HuH-7 (cell line): ENCODE measurements around the gene LINS1.
A peak's percentile ranks its signal among the peaks of the same experiment; 100 is the strongest.
"Not testable (repeated sequence)": the region's sequence is repeated elsewhere in the genome, so short reads cannot be mapped to it uniquely, and the experiment has no call there.

ENCODE experiments used
- DNase-seq: peaks from one replicate; pipeline ENCODE4 v3.0.0; 2011; ENCODE audit warnings: low spot score

Gene LINS1

DNA sequence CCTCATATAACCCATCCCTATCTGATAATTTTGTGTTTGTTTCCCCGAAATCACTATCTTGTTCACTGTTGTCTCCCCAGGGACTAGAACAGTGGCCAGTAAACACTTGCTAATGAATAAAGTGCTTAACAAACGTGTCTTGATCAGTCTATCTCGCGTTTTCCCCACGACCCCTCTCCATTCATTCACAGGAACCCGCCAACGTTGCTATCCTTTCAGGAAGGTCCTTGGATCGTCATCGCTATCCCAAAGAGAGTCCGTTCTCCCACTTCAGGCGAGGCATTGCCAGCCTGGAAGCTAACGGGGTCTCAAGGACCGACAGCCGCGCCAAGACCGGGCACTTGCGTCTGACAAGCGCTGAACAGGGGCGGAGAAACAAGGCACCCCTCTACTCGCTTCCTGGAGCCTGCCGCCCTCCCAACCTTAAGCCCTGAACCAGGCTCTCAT is 344 bp downstream of the LINS1 start:
- peak; percentile 12 for DNase-seq

GRCh38 chr15:100601163-100601562 is 821 bp downstream of the LINS1 start:
- DNase-seq = no peak

GRCh38 chr15:100598655-100599054 is 3.3 kb downstream of the LINS1 start:
- DNase-seq = no peak

DNA sequence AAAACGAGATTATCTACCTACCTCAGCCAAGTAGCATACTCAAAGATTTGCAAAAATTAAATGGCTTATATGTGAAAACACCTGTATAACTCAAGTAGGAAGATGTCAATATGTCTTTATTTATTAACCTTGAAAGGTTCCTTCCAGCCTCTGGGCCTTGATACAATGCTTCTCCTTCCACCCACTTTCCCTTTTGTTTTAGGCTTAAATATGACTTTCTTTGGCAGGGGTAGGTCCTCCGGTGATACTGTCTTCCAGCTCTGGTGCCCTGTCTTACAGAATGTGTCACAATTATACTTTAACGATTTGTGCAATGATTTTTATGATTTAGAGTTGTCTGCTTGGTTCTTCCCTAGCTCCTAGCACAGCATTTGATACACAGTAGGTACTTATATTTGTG is 4.1 kb downstream of the LINS1 start:
- DNase-seq = no peak

DNA sequence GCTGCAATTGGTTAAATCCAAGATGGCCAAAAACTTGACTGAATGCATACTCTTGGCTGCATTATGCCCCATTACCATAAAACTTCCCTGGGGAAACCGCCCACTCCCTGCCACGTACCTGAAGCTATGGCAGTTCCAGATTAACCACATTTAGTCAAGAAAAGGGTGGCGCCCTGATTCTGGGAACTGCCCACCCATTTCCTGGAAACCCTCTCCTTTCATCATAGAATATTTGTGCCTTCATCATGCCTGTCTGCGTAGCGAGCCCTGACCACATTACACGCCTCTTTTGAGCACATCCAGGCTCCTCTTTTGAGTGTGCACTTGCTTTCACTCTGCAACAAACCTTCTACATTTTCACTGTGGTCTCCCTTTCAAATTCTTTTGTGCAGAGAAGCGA is 5.2 kb downstream of the LINS1 start:
- DNase-seq = no peak

DNA sequence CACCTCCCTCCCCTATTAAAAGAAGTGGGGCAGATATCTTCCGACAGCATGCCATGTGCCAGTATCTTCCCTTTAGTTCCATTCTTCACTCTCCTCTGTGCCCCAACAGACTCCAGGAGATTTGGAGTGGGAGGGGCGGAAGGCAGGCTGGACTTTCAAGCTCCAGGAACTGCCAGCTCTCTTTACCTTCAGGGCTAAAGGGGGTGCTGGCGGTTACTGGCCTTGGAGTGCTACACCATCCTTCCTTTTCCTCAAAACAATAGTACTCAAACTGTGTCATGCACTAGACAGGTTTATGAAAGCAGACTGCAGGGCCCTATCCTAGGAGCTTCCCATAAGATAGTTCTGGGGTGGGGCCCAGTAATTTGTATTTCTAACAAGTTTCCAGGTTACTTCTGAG is 6.0 kb downstream of the LINS1 start:
- DNase-seq = no peak

- DNase-seq = no peak
Observed at GRCh38 chr15:100593431-100593830, 8.6 kb downstream of the LINS1 start.

GRCh38 chr15:100592898-100593297 is 9.1 kb downstream of the LINS1 start:
- DNase-seq = no peak

DNA sequence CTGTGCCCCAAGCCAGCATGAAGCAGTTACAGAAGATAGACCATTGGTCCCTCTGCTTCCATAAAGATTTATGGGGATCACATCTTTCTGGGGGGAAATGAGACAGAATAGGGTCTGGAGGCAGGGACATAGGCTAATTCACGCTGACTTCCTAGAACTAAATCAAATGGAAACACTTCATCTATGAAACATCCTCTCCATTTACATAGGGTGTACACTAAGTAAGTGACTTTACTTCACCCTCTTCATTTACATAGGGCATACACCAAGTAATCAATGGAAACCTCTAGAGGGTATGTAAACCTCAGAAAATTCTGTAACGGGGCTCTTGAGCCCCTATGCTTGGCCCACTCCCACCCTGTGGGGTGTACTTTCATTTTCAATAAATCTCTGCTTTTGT is 10.1 kb downstream of the LINS1 start:
- no peak for DNase-seq

DNA sequence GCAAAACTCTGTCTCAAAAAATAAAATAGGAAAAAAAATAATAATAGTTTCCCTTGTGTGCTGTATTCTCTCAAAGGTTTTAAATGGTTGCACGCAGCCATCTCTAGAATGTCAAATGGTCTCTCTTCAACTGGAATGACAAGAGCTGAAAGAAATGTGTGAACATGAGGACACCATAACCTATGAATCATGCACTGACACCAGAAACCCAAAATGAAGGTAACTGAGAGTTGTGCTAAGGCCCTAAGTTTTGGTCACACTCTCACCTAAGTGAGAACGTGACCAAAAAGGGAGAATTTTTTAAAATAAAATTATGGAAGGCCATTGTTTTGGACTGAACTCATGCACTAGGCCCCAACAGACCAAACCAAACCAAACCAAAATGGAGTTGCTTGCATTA is 10.8 kb downstream of the LINS1 start:
- DNase-seq = not testable (repeated sequence)

DNA sequence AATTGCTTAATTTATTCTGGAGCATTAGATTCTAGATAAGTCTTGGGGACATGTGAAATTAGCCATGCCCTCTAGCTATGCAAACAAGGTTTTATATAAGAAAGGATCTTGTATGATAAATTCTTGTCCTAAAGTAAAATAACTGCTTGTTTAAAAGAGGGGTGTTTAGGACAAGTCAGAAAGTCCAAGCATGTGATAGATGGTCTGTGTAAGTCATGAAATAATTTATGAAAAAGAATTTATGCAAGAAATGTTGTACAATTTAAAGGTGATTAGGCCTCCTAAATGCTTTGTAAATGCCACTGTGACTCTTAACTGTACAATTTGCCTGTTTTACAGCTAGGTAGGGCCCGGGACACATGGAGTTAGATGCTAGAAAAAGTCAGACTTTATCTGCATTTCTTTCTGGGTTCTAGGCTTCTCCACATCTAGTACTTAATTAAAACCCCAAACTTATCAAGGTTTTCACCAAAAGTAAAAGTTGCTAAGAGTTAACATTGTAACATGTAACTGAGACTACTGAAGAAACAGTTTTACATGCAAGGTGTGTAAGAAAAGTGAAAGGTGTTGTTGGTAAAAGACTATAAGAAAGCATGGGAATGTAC is 13.2 kb downstream of the LINS1 start:
- DNase-seq = no peak

DNA sequence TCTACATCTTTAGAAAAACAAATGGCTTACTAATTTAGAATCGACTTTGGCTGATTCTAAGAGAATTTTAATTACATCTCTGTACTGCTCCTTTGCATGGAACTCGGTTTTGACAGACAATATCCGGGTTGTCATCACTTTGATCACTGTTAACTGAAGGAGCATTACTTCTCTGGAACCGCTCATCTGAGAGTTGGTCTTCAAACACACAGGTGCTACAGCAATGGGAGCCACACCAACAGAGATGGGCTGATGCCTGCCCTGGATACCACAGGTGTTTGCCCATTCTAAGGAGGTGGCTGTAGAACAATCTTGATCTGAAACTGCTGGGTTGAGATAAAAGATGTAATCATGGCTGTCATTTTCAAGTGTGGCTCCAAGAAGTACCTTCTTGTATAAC is 21.6 kb downstream of the LINS1 start:
- no peak for DNase-seq

- no peak for DNase-seq
Observed at GRCh38 chr15:100573526-100573925, 28.5 kb downstream of the LINS1 start.

DNA sequence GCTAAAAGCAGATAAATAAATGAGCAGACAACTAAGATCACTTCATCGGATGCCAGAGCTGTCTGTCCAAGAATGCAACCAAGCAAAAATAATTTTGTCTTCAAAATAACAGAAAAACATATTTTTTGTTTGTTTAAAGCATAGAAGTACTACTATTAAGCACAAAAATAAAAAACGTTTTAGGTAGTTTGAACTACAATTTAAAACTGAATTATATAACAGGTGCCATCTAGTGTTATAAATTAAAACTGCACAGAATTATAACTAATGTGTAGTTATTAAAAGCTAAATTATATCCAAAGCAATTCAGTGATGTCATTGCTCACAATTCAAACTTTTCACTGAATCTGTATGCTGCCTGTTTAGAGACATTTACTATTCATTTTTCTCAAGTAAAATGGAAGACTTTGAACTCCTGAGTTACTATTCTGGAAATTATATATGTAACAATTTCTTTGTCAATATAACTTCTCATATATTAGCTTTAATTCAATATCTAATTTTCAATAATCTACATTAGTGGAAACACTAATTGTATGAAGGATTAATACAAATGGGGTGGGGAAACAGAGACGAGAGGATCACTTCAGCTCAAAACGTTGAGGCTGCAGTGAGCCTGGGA is 29.5 kb downstream of the LINS1 start:
- no peak for DNase-seq

DNA sequence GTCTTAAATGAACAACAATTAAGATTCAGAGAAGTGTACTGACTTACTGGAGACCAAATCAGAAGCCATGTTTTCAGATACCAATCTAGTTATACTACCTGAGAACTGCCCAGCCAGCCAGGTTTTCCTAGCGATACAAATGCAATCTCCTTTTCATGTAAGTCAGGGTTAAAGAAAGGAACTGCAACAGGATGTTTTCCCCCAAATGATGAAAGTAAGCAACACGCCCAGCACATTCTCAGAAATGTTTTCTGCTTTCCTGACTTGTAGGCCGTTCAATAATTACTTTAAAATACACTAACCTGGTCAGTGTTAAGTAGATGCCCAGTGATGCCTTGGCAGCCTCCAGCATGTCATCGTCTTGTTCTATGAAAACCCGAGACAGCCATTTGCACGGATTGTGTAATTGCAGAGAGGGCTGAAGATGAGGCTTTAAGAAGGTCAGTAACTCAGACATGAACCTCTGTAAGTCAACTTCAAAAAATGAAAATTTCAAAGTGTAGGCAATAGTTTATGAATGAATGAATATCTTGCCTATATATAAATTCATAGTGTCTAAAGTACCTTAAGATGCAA is 30.3 kb downstream of the LINS1 start:
- DNase-seq = no peak

- DNase-seq = no peak
Observed at GRCh38 chr15:100570735-100571313, 31.2 kb downstream of the LINS1 start.

- DNase-seq = no peak
Observed at GRCh38 chr15:100570275-100570674, 31.7 kb downstream of the LINS1 start.

GRCh38 chr15:100569391-100569790 is 32.6 kb downstream of the LINS1 start:
- no peak for DNase-seq

DNA sequence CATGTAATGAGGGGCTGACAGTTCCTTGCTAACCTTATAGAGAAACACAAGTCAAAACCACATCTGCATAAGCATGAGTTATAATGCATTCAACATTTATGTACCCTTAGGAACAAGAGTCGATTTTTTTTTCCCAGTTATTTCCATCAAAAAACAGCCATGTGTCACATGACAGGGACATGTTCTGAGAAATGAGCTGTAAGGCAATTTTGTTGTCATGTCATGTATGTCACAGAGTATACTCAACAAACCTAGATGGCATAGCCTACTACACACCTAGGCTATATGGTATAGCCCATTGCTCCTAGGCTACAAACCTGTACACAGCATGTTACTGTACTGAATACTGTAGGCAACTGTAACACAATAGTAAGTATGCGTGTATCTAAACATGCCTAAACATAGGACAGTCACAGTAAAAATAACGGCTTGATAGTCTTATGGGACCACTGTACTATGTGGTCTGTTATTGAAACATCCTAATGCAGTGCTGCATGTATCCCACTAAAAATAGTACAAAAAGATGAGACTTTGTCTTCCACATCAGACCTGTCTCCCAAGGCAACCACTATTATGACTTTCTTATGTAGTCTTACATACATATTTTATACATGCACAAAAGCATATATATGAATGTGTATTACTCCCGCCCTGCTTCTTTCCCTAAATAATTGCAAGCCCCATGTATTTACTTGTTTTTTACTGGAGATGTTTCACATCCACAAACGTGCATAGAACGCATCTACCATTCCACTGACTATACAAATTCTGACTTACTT is 34.9 kb downstream of the LINS1 start:
- no peak for DNase-seq

- DNase-seq = no peak
Observed at GRCh38 chr15:100565591-100565990, 36.4 kb downstream of the LINS1 start.

DNA sequence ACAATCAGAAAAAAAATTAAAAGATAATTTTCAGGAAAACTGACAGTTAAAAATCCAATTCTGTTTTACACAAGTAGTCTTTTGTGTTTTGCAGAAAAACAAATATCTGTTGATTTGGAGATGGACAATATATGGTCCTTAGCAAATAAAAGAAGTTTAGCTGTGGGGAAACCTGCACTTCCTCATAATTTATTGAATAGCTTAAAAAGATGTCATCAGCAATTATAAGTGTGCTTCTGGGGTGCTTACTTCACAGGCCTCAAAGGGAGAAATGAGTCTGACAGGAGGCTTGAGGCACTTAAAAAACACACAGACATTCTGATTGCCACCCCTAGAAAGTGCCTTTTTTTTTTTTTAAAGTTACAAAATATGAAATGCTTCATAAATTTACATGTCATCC is 41.7 kb downstream of the LINS1 start:
- no peak for DNase-seq

DNA sequence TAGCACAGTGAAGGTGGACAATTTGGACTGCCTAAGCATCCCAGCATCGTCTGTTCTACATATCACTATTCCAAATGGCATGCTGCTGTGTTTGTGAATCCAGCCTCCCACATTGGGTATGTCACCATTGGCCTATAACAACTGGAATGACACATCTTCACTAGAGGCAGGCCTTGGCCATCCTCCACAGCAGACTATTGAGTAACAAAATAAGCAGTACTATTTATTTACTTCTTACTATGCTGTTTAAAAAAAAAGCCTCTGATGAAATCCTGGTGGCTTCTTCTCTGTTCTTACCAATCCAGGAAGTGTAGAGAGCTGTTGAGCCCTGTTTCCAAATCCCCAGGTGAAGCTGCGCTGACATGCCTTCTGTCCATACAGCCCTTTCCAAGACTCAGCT is 42.7 kb downstream of the LINS1 start:
- no peak for DNase-seq

DNA sequence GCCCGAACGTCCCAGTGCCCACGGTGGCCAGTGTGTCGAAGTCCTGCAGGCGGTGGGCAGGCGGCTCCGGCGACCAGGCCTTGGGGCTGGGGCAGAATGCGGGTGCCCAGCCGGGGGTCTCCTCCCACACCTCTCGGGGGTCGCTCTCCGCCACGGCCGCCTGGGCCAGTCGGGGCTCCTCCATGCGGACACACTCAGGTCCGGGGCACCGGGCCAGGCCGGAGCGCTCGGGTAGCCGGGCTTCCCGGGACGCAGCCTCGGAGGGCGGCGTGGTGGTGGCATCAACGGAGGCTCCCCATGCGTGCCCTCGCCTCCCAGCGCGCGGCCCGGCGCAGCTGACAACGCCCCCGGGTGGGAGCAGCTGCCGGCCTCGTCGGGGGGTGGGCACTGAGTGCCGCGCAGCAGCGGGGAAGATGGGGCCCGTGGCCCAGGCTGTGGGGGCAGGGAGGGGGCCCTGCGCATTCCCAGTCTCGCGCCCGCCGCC is 43.2 kb downstream of the LINS1 start:
- DNase-seq = no peak
